Ishikawa (cell line): Measurements from ENCODE around the gene CNN3.

Experiments
- CEBPB ChIP-seq: IDR thresholded peaks from 2 replicates; pipeline ENCODE4 v1.6.1; 2012
- CREB1 ChIP-seq: IDR thresholded peaks from 2 replicates; pipeline ENCODE4 v1.6.1; 2012; ENCODE audit warnings: low read depth
- EGR1 ChIP-seq: IDR thresholded peaks from 2 replicates; pipeline ENCODE4 v1.6.1; 2012
- EP300 ChIP-seq: IDR thresholded peaks from 2 replicates; pipeline ENCODE4 v1.6.1; 2012; ENCODE audit warnings: borderline replicate concordance
- FOXM1 ChIP-seq: IDR thresholded peaks from 2 replicates; pipeline ENCODE4 v1.6.1; 2012; ENCODE audit warnings: low read depth, borderline replicate concordance
- MAX ChIP-seq: IDR thresholded peaks from 2 replicates; pipeline ENCODE4 v1.6.1; 2012
- NFIC ChIP-seq: IDR thresholded peaks from 2 replicates; pipeline ENCODE4 v1.6.1; 2012
- RAD21 ChIP-seq: IDR thresholded peaks from 2 replicates; pipeline ENCODE4 v1.6.1; 2012; ENCODE audit warnings: low read depth
- TAF1 ChIP-seq: IDR thresholded peaks from 2 replicates; pipeline ENCODE4 v1.6.1; 2012; ENCODE audit warnings: low read depth, mild to moderate bottlenecking
- TCF12 ChIP-seq: IDR thresholded peaks from 2 replicates; pipeline ENCODE4 v1.6.1; 2012; ENCODE audit warnings: low read depth
- TEAD4 ChIP-seq: IDR thresholded peaks from 2 replicates; pipeline ENCODE4 v1.6.1; 2012
- USF1 ChIP-seq: IDR thresholded peaks from 2 replicates; pipeline ENCODE4 v1.6.1; 2012
- YY1 ChIP-seq: IDR thresholded peaks from 2 replicates; pipeline ENCODE4 v1.6.1; 2012; ENCODE audit warnings: low read depth
- ZBTB7A ChIP-seq: IDR thresholded peaks from 2 replicates; pipeline ENCODE4 v1.6.1; 2012; ENCODE audit warnings: low read depth
- TF ChIP-seq, protein P1 (sequence below): IDR thresholded peaks from 2 replicates; pipeline ENCODE4 v1.6.1; 2012; ENCODE audit warnings: low read depth, mild to moderate bottlenecking

CNN3 gene

DNA sequence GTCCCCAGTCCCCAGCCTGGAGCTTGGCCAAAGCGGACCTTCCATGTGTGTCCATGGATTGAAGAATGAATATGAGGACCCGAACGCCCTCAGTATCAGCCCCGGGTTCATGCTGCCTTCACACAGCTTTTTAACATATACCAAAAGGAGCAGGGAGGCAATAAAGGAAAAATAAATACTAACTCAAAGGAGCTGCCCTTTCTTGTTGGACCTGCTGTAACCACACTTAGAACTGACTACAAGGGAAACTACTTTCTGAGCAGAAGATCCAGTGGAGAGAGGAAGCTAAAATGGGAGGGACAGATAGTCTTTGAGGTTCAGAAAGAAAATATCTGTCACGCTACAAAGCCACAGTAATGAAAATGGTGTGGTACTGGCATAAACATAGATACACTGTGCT is 48.6 kb downstream of the CNN3 start:
- no peak for TF ChIP-seq TEAD4
- no peak for TF ChIP-seq YY1
- TF ChIP-seq, protein P1, sequence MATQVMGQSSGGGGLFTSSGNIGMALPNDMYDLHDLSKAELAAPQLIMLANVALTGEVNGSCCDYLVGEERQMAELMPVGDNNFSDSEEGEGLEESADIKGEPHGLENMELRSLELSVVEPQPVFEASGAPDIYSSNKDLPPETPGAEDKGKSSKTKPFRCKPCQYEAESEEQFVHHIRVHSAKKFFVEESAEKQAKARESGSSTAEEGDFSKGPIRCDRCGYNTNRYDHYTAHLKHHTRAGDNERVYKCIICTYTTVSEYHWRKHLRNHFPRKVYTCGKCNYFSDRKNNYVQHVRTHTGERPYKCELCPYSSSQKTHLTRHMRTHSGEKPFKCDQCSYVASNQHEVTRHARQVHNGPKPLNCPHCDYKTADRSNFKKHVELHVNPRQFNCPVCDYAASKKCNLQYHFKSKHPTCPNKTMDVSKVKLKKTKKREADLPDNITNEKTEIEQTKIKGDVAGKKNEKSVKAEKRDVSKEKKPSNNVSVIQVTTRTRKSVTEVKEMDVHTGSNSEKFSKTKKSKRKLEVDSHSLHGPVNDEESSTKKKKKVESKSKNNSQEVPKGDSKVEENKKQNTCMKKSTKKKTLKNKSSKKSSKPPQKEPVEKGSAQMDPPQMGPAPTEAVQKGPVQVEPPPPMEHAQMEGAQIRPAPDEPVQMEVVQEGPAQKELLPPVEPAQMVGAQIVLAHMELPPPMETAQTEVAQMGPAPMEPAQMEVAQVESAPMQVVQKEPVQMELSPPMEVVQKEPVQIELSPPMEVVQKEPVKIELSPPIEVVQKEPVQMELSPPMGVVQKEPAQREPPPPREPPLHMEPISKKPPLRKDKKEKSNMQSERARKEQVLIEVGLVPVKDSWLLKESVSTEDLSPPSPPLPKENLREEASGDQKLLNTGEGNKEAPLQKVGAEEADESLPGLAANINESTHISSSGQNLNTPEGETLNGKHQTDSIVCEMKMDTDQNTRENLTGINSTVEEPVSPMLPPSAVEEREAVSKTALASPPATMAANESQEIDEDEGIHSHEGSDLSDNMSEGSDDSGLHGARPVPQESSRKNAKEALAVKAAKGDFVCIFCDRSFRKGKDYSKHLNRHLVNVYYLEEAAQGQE = no peak
- TF ChIP-seq TCF12 = no peak
- no peak for TF ChIP-seq CEBPB
- no peak for TF ChIP-seq FOXM1
- no peak for TF ChIP-seq EGR1
- no peak for TF ChIP-seq TAF1
- TF ChIP-seq MAX = no peak
- no peak for TF ChIP-seq RAD21
- TF ChIP-seq ZBTB7A = no peak
- no peak for TF ChIP-seq NFIC
- no peak for TF ChIP-seq EP300

DNA sequence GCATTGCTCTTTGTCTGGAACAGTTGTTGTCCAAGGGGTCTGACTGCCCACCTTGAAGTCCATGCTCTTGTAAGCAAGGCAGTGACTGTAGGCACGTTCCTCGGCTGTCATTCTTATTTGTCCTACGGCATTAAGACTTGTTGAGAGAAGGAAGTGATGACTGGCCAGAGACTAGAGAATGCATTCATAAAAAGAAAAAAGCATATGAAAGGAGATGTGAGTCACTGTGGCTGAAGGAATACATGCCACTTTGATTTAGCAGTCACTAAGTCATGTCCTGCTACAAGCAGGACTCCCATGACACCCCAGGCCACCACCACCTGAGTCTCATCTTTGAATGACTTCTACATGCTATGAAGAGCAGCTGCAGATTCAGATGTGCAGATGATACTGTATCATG is 50.5 kb downstream of the CNN3 start:
- TF ChIP-seq ZBTB7A = no peak
- no peak for TF ChIP-seq TCF12
- TF ChIP-seq TAF1 = no peak
- no peak for TF ChIP-seq YY1
- no peak for TF ChIP-seq TEAD4
- TF ChIP-seq FOXM1 = no peak
- TF ChIP-seq CEBPB = no peak
- TF ChIP-seq EGR1 = no peak
- no peak for TF ChIP-seq EP300
- TF ChIP-seq RAD21 = no peak
- TF ChIP-seq MAX = no peak
- no peak for TF ChIP-seq CREB1
- TF ChIP-seq NFIC = no peak
- TF ChIP-seq USF1 = no peak
- TF ChIP-seq, protein P1 = no peak

DNA sequence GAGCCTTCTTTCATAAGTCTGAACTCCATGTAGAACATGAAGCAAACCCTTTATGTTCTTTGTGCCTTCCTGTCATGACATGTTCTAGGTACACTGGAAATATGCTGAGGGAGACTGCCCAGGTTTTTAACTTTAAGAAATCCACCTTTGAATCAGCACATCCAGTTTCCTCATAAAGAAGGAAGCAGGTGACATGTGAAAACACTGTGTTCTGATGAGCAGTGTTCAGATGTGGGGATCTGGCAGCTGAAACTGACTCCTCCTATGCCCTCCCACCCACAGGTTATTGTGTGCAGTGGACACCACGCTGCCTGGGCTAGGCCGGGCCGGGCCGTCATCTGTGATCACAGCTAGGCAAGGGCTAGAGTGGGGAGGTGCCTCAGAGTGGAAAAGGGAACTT is 51.1 kb downstream of the CNN3 start:
- no peak for TF ChIP-seq USF1
- no peak for TF ChIP-seq EP300
- no peak for TF ChIP-seq FOXM1
- TF ChIP-seq RAD21 = no peak
- TF ChIP-seq NFIC = no peak
- TF ChIP-seq, protein P1 = no peak
- no peak for TF ChIP-seq TAF1
- TF ChIP-seq EGR1 = no peak
- TF ChIP-seq TCF12 = no peak
- no peak for TF ChIP-seq ZBTB7A
- TF ChIP-seq CEBPB = no peak
- TF ChIP-seq MAX = no peak
- no peak for TF ChIP-seq CREB1

GRCh38 chr1:94874423-94874822 is 52.5 kb downstream of the CNN3 start:
- no peak for TF ChIP-seq RAD21
- no peak for TF ChIP-seq CREB1
- TF ChIP-seq EP300 = no peak
- no peak for TF ChIP-seq YY1
- no peak for TF ChIP-seq TEAD4
- TF ChIP-seq NFIC = no peak
- no peak for TF ChIP-seq TCF12
- no peak for TF ChIP-seq MAX
- no peak for TF ChIP-seq CEBPB
- TF ChIP-seq, protein P1 = no peak
- TF ChIP-seq TAF1 = no peak
- no peak for TF ChIP-seq ZBTB7A
